Retinal pigment epithelial cell (primary cell): ENCODE measurements around the gene SFSWAP.

Experiments used
- DNase-seq: peaks from one replicate; pipeline ENCODE4 v3.0.0-alpha.2; 2010; ENCODE audit warnings: low read depth
- H3K4me3 ChIP-seq: 2 replicates; pipeline ENCODE4 v1.5.1; 2011; ENCODE audit warnings: mild to moderate bottlenecking, low read length, control low read depth, moderate library complexity
- CTCF ChIP-seq: conservative IDR thresholded peaks from 2 replicates; pipeline ENCODE4 v1.5.1; 2011; ENCODE audit warnings: low read depth, low read length, control low read depth, inconsistent platforms

Gene SFSWAP

GRCh38 chr12:131834798-131835615 lies 124.1 kb downstream of the SFSWAP start:
- no peak for DNase-seq
- H3K4me3 ChIP-seq, result no peak overlapping the region
- no peak for TF ChIP-seq CTCF

GRCh38 chr12:131835616-131836171 lies 124.8 kb downstream of the SFSWAP start:
- no peak overlapping the region for H3K4me3 ChIP-seq
- no peak for TF ChIP-seq CTCF
- DNase-seq, result no peak

GRCh38 chr12:131836193-131836592 lies 125.3 kb downstream of the SFSWAP start:
- DNase-seq, result no peak
- H3K4me3 ChIP-seq, result no peak overlapping the region
- peak; percentile 62 for TF ChIP-seq CTCF

GRCh38 chr12:131836714-131837397 lies 126.0 kb downstream of the SFSWAP start:
- no peak for TF ChIP-seq CTCF
- DNase-seq, result no peak
- H3K4me3 ChIP-seq, result no peak overlapping the region

- no peak for TF ChIP-seq CTCF
- H3K4me3 ChIP-seq, result no peak overlapping the region
- no peak for DNase-seq
These were observed 129.9 kb downstream of the SFSWAP start for GRCh38 chr12:131840643-131841416.

- no peak for DNase-seq
- TF ChIP-seq CTCF, result no peak
- no peak overlapping the region for H3K4me3 ChIP-seq
These were observed 130.7 kb downstream of the SFSWAP start for GRCh38 chr12:131841547-131841946.
